Measurements from ENCODE around the gene OSBPL7. TPM values are rescaled to one million over a fixed set of nuclear protein-coding genes. Genes with fewer than 3 reads are reported as not detected.

Gene OSBPL7
- total and polyA plus RNA-seq, 2 of the 13 experiments (the other 11 are each of a cell fraction or from before 2014, with no cell fraction given): 4.7 to 6.6 TPM

DNA sequence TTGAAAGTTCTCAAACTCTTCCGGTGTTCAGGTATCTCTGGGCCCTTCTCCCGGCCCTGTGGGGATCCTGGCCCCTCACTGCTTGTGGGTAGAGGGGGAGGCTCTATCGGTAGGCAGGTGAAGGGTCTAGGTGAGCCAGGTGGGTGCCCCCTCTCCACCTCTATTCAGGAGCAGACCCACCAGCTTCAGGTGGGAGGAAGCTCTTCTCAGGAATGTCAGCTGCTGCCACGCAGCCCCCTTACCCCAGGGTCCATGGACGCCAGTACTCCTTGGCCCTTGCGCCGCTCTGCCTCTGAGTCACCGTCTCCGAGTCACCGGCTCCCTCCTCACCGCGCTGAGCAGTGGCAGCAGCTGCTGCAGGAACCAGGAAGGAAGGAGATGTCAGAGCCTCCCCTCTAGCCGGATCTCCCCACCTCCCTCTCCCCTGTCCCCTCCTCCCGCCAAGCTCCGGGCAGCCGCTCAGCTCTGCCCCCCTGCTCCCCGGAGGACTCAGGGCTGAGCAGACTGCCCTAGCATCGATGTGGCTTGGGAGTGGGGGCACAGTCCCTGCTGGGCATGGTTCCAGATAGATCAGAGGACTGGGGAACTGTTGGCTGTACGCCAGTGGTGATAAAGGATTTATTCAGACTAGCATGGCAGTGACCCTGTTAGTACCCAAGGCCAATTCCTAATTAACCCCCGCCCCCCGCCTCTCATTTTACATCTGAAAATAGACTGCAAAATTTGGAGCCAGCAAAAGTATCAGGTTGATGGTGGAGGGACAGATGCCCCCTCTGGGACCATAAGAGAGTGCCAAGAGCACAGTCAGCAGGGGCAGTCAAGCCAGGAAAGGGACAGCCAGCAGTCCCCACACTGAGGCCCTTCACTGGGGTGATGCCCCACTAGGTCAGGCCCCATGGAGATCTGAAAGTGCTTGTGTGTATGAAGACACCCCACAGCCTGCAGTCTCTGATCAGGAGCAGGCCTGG lies at the start of gene OSBPL7 (continued):
- TF ChIP-seq ZNF558 (CRISPR knock-in tag; IDR thresholded peaks at IDR 0.05; ENCODE audit: borderline replicate concordance) (0 out of 2 replicates have a peak, but pooled peaks have one; percentile 28), REPIN1 (CRISPR knock-in tag; IDR thresholded peaks at IDR 0.05; ENCODE audit: borderline replicate concordance, low read depth) (peak; percentile 84), RAD21 (CRISPR knock-in tag; IDR thresholded peaks at IDR 0.05) (no peak), ZBTB8A (CRISPR knock-in tag; IDR thresholded peaks at IDR 0.05; ENCODE audit: borderline replicate concordance, low read depth) (no peak), CEBPG (CRISPR knock-in tag; IDR thresholded peaks at IDR 0.05) (no peak), NFATC3 (CRISPR knock-in tag; IDR thresholded peaks at IDR 0.05) (no peak), ZNF75D (CRISPR knock-in tag; IDR thresholded peaks at IDR 0.05; ENCODE audit: borderline replicate concordance) (no peak), PLSCR1 (CRISPR knock-in tag; IDR thresholded peaks at IDR 0.05; ENCODE audit: borderline replicate concordance) (no peak), ZNF550 (CRISPR knock-in tag; IDR thresholded peaks at IDR 0.05; ENCODE audit: borderline replicate concordance) (no peak), PCBP1 (IDR thresholded peaks at IDR 0.05; ENCODE audit: borderline replicate concordance, low read depth, low read length) (no peak), FIP1L1 (IDR thresholded peaks at IDR 0.05; ENCODE audit: borderline replicate concordance, insufficient read depth, low read depth, low read length) (no peak), ZFP36L2 (CRISPR knock-in tag; IDR thresholded peaks at IDR 0.05) (no peak), KLF9 (CRISPR knock-in tag; IDR thresholded peaks at IDR 0.05; ENCODE audit: low read depth) (no peak), ZNF782 (CRISPR knock-in tag; IDR thresholded peaks at IDR 0.05; ENCODE audit: borderline replicate concordance) (no peak), THYN1 (CRISPR knock-in tag; IDR thresholded peaks at IDR 0.05; ENCODE audit: borderline replicate concordance, low read depth) (0 out of 2 replicates have a peak, but pooled peaks have one; percentile 41), HIVEP1 (CRISPR knock-in tag; IDR thresholded peaks at IDR 0.05) (no peak)
- TF ChIP-seq, protein P1, sequence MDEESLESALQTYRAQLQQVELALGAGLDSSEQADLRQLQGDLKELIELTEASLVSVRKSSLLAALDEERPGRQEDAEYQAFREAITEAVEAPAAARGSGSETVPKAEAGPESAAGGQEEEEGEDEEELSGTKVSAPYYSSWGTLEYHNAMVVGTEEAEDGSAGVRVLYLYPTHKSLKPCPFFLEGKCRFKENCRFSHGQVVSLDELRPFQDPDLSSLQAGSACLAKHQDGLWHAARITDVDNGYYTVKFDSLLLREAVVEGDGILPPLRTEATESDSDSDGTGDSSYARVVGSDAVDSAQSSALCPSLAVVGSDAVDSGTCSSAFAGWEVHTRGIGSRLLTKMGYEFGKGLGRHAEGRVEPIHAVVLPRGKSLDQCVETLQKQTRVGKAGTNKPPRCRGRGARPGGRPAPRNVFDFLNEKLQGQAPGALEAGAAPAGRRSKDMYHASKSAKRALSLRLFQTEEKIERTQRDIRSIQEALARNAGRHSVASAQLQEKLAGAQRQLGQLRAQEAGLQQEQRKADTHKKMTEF (CRISPR knock-in tag; IDR thresholded peaks at IDR 0.05): peak; percentile 71; the same call in 1 of the 2 replicates
- TF ChIP-seq, protein P2, sequence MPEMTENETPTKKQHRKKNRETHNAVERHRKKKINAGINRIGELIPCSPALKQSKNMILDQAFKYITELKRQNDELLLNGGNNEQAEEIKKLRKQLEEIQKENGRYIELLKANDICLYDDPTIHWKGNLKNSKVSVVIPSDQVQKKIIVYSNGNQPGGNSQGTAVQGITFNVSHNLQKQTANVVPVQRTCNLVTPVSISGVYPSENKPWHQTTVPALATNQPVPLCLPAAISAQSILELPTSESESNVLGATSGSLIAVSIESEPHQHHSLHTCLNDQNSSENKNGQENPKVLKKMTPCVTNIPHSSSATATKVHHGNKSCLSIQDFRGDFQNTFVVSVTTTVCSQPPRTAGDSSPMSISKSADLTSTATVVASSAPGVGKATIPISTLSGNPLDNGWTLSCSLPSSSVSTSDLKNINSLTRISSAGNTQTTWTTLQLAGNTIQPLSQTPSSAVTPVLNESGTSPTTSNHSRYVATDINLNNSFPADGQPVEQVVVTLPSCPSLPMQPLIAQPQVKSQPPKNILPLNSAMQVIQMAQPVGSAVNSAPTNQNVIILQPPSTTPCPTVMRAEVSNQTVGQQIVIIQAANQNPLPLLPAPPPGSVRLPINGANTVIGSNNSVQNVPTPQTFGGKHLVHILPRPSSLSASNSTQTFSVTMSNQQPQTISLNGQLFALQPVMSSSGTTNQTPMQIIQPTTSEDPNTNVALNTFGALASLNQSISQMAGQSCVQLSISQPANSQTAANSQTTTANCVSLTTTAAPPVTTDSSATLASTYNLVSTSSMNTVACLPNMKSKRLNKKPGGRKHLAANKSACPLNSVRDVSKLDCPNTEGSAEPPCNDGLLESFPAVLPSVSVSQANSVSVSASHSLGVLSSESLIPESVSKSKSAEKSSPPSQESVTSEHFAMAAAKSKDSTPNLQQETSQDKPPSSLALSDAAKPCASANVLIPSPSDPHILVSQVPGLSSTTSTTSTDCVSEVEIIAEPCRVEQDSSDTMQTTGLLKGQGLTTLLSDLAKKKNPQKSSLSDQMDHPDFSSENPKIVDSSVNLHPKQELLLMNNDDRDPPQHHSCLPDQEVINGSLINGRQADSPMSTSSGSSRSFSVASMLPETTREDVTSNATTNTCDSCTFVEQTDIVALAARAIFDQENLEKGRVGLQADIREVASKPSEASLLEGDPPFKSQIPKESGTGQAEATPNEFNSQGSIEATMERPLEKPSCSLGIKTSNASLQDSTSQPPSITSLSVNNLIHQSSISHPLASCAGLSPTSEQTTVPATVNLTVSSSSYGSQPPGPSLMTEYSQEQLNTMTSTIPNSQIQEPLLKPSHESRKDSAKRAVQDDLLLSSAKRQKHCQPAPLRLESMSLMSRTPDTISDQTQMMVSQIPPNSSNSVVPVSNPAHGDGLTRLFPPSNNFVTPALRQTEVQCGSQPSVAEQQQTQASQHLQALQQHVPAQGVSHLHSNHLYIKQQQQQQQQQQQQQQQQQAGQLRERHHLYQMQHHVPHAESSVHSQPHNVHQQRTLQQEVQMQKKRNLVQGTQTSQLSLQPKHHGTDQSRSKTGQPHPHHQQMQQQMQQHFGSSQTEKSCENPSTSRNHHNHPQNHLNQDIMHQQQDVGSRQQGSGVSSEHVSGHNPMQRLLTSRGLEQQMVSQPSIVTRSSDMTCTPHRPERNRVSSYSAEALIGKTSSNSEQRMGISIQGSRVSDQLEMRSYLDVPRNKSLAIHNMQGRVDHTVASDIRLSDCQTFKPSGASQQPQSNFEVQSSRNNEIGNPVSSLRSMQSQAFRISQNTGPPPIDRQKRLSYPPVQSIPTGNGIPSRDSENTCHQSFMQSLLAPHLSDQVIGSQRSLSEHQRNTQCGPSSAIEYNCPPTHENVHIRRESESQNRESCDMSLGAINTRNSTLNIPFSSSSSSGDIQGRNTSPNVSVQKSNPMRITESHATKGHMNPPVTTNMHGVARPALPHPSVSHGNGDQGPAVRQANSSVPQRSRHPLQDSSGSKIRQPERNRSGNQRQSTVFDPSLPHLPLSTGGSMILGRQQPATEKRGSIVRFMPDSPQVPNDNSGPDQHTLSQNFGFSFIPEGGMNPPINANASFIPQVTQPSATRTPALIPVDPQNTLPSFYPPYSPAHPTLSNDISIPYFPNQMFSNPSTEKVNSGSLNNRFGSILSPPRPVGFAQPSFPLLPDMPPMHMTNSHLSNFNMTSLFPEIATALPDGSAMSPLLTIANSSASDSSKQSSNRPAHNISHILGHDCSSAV (CRISPR knock-in tag; IDR thresholded peaks at IDR 0.05; ENCODE audit: borderline replicate concordance): no peak

Data from HepG2 (cell line).